Measurements from ENCODE around the gene JPH3. TPM values are rescaled to one million over a fixed set of nuclear protein-coding genes. Genes with fewer than 3 reads are reported as not detected.

JPH3 gene
- polyA plus RNA-seq, 6 donors from 2014 or later: not detected

DNA sequence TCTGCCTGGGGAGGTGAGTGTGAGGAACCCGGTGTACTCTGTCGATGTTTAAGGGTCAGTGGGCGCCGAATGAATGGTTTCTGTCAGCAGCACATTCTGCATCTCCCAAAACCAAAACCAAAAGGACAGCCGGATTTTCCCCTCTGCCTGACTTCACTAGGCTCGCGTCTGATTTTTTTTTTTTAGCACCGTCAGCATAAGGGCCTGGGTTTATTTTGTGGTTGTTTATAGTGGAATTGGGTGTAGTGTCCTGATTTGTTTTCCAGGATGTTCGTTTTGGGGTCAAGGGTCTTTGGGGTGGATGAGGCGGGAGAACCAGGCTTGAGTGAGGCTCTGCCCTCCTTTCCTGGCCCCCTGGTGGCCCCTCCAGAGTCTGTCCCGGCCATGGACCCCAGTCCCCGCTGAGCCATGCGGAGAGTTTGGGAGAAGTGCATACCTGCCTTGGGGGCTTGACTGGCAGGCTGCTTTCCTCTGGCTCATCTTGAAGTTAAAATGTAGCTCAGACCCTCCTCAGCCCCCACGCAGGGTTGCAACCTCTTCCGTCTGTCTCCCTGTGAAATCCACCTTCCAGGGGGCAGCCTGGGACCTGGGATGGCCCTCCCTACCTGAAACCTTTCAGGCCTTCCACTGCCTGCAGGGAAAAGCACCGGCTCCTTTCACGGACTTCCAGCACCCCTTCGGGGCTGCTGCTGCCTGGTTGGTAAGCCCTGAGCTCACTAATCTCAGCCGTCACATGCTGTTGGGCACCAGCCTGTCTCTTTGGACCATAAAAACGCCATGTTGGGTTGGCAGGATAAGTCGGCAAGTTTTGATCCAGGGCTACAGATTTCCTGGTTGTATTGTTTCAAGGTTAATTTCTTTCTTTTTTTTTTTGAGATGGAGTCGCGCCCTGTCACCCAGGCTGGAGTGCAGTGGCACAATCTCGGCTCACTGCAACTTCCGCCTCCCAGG, 60.2 kb downstream of the JPH3 start:
- Mint-ChIP-seq H3K36me3 (no peaks in the 10 kb centered on the region), H3K4me3 (no peak overlapping the region)
- no peak for ATAC-seq (ENCODE audit: low read depth in 2 of 2)

DNA sequence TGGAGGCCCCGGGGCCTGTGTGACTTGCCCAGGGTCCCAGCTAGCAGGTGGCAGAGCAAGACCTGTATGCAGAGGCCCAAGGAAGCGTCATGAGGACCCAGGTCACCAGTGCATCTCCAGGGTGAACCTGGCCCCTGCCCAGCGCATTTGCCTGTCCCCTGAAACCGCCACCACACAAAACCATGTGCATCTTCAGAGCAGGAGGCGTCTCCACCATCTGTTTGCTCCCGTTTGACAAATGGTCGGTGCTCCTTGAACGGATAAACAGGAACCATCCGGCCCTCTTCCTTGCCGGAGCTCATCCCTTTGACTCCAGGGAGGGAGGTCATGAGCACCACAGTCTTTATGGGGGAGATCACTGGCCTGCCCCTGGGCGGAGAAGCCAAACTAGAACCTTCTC, 62.5 kb downstream of the JPH3 start:
- ATAC-seq (ENCODE audit: low read depth in 2 of 2) (no peak), DNase-seq (no peak)
- Mint-ChIP-seq H3K4me3 (no peak overlapping the region), H3K27ac (no peak overlapping the region), H3K36me3 (no peaks in the 10 kb centered on the region), H3K27me3 (peaks cover 11 to 49% (median 46%) of the 10 kb centered on the region in 3 donors), H3K4me1 (peaks cover 0 to 5% (median 0%) of the 10 kb centered on the region in 3 donors), H3K9me3 (no peaks in the 10 kb centered on the region)

More for the DNA sequence above, 60.2 kb downstream of the JPH3 start:
- no peak for DNase-seq
- H3K4me1 Mint-ChIP-seq: peaks cover 0 to 5% (median 0%) of the 10 kb centered on the region in 3 donors
- no peak overlapping the region for H3K27ac Mint-ChIP-seq
- H3K9me3 Mint-ChIP-seq: peaks cover 0 to 8% (median 2%) of the 10 kb centered on the region in 7 donors
- H3K27me3 Mint-ChIP-seq: peaks cover 11 to 33% (median 33%) of the 10 kb centered on the region in 3 donors

GRCh38 chr16:87665193-87665592, 62.9 kb downstream of the JPH3 start:
- Mint-ChIP-seq H3K4me3 (no peak overlapping the region), H3K27me3 (peaks cover 11 to 49% (median 46%) of the 10 kb centered on the region in 3 donors), H3K36me3 (no peaks in the 10 kb centered on the region), H3K4me1 (peaks cover 0 to 5% (median 0%) of the 10 kb centered on the region in 3 donors), H3K9me3 (no peaks in the 10 kb centered on the region), H3K27ac (no peak overlapping the region)
- no peak for DNase-seq
- no peak for ATAC-seq (ENCODE audit: low read depth in 2 of 2)

- ATAC-seq (ENCODE audit: low read depth in 2 of 2) (no peak), DNase-seq (no peak)
- Mint-ChIP-seq H3K36me3 (no peaks in the 10 kb centered on the region), H3K9me3 (no peaks in the 10 kb centered on the region), H3K27me3 (peaks cover 8 to 37% (median 33%) of the 10 kb centered on the region in 3 donors), H3K4me1 (peaks cover 0 to under 1% (median 0%) of the 10 kb centered on the region in 3 donors), H3K27ac (no peak overlapping the region), H3K4me3 (no peak overlapping the region)
These were observed 64.6 kb downstream of the JPH3 start for GRCh38 chr16:87666919-87667318.

DNA sequence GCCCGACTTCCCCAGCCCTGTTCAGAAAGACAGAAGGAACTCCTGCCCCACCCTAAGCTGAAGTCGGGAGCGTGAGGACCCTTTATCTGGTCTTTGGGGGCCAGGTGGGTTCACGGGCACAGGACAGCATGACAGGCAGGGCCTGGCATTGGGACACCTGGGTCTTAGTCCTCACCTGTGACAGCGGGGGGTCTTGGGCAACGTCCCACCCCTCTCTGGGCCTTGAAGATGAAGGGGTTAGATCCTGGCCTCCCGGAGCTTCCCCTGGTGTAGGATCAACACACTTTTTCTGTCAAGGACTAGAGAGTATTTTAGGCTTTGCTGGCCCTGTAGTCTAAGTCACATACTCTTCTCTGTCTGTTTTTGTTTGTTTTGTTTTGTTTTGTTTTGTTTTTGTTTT, 65.1 kb downstream of the JPH3 start:
- Mint-ChIP-seq H3K27me3 (peaks cover 8 to 36% (median 33%) of the 10 kb centered on the region in 3 donors), H3K4me3 (no peak overlapping the region), H3K9me3 (no peaks in the 10 kb centered on the region), H3K36me3 (no peaks in the 10 kb centered on the region), H3K27ac (no peak overlapping the region), H3K4me1 (no peaks in the 10 kb centered on the region)
- DNase-seq: no peak
- ATAC-seq (ENCODE audit: low read depth in 2 of 2): no peak

- H3K27ac Mint-ChIP-seq: no peak overlapping the region
- H3K36me3 Mint-ChIP-seq: no peaks in the 10 kb centered on the region
- no peak for ATAC-seq (ENCODE audit: low read depth in 2 of 2)
- DNase-seq: no peak
- H3K4me1 Mint-ChIP-seq: no peaks in the 10 kb centered on the region
- H3K27me3 Mint-ChIP-seq: peaks cover 8 to 33% (median 31%) of the 10 kb centered on the region in 3 donors
- no peak overlapping the region for H3K4me3 Mint-ChIP-seq
- no peaks in the 10 kb centered on the region for H3K9me3 Mint-ChIP-seq
These were observed 65.6 kb downstream of the JPH3 start for GRCh38 chr16:87667946-87668345.

- Mint-ChIP-seq H3K27ac (no peak overlapping the region), H3K9me3 (no peaks in the 10 kb centered on the region), H3K4me1 (peaks cover 0 to 3% (median 0%) of the 10 kb centered on the region in 3 donors), H3K4me3 (peak overlapping the region in 1 of 8 donors; percentile 53), H3K27me3 (peaks cover 4 to 27% (median 24%) of the 10 kb centered on the region in 3 donors), H3K36me3 (no peaks in the 10 kb centered on the region)
- ATAC-seq (ENCODE audit: low read depth in 2 of 2) (no peak), DNase-seq (no peak)
These were observed 67.4 kb downstream of the JPH3 start for GRCh38 chr16:87669672-87670071.

DNA sequence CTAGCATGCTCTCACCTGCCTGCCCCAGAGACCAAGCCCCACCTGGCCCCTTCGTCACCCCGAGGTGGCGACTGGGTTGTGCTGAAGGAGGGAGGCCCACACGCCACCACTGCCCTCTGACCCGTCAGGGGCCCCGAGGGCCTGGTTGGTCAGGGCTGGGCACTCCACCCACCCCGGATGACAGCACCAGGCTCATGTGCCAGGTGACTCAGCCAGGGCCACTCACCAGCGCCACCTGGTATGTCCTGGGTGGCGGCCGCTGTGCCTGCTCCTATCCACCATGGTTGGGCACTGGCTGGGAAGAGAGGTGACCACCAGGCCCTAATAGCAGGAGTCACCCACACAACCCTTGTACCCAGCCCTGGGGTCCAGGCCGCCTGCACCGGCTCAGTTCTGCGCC, 68.9 kb downstream of the JPH3 start:
- DNase-seq (no peak), ATAC-seq (ENCODE audit: low read depth in 2 of 2) (no peak)
- peak overlapping the region in 1 of 8 donors; percentile 51 for H3K4me3 Mint-ChIP-seq
- peaks cover 4 to 34% (median 24%) of the 10 kb centered on the region in 3 donors for H3K27me3 Mint-ChIP-seq
- H3K27ac Mint-ChIP-seq: no peak overlapping the region
- peaks cover 0 to 3% (median 0%) of the 10 kb centered on the region in 3 donors for H3K4me1 Mint-ChIP-seq
- no peaks in the 10 kb centered on the region for H3K36me3 Mint-ChIP-seq
- no peaks in the 10 kb centered on the region for H3K9me3 Mint-ChIP-seq

- no peak for ATAC-seq (ENCODE audit: low read depth in 2 of 2)
- Mint-ChIP-seq H3K9me3 (no peaks in the 10 kb centered on the region), H3K27me3 (peaks cover 4 to 31% (median 24%) of the 10 kb centered on the region in 3 donors), H3K27ac (peak overlapping the region in 1 of 6 donors; percentile 91), H3K4me1 (peaks cover 0 to 3% (median 0%) of the 10 kb centered on the region in 3 donors), H3K4me3 (peak overlapping the region in 2 of 8 donors; percentile 74 to 85), H3K36me3 (no peaks in the 10 kb centered on the region)
- DNase-seq: no peak
These were observed 69.5 kb downstream of the JPH3 start for GRCh38 chr16:87671715-87672270.

DNA sequence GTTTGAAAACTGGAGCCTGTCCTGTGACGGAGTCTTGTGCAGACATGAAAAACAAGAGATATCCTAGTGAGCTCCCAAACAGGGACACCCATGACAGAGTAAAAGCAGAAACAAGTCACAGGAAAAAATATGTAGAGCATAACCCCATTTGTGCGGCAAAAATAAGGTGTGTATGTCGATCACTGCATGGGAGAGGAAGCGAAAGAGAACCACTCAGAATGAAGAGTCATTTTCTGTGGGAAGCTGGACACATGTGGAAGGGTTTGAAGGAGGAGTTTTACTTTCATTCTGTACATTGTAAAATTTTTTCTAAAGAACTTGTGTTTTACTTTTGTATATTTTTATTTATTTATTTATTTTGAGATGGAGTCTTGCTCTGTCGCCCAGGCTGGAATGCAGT, 72.1 kb downstream of the JPH3 start:
- H3K27ac Mint-ChIP-seq: peak overlapping the region in 2 of 6 donors; percentile 48 to 49
- H3K9me3 Mint-ChIP-seq: no peaks in the 10 kb centered on the region
- peaks cover 4 to 11% (median 11%) of the 10 kb centered on the region in 3 donors for H3K27me3 Mint-ChIP-seq
- ATAC-seq (ENCODE audit: low read depth in 2 of 2): no peak
- H3K4me1 Mint-ChIP-seq: peaks cover 0 to 3% (median 0%) of the 10 kb centered on the region in 3 donors
- peak overlapping the region in 1 of 8 donors; percentile 48 for H3K4me3 Mint-ChIP-seq
- H3K36me3 Mint-ChIP-seq: no peaks in the 10 kb centered on the region
- no peak for DNase-seq

DNA sequence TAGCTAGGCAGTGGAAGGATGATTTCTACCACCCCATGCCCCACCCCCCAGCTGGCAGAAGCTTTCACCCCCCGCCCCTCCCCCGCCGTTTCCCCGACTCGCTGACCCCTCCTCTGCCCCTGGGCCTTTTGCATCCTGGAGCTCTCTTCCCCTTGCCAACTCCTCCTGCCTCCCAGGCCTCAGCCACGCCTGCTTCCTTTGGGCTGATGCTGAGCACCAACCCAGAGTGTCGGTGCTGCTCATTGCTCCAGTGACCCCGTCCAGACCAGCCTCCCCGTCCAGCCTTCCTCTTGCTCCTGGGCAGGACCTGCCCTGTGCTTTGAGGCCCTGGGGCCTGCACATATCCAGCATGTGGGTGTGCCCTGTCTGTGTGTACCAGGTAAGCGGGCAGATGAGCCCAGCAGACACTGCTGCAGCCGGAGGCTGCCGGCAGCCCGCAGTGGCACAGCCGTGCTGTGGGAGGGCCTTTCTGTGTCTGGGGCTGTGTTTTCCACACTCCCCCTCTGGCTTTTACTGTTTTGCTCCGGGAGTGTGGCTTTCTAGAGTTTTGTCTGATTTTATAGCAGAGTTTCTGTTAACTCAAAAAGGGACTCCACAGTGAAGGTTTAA, 72.9 kb downstream of the JPH3 start:
- no peaks in the 10 kb centered on the region for H3K9me3 Mint-ChIP-seq
- DNase-seq: no peak
- no peak overlapping the region for H3K27ac Mint-ChIP-seq
- peaks cover 0 to 3% (median 0%) of the 10 kb centered on the region in 3 donors for H3K4me1 Mint-ChIP-seq
- ATAC-seq (ENCODE audit: low read depth in 2 of 2): no peak
- H3K36me3 Mint-ChIP-seq: no peaks in the 10 kb centered on the region
- peak overlapping the region in 1 of 8 donors; percentile 9 for H3K4me3 Mint-ChIP-seq
- H3K27me3 Mint-ChIP-seq: peaks cover 4 to 8% (median 7%) of the 10 kb centered on the region in 3 donors

GRCh38 chr16:87677830-87678229, 75.5 kb downstream of the JPH3 start:
- no peak overlapping the region for H3K4me3 Mint-ChIP-seq
- peaks cover 7 to 16% (median 16%) of the 10 kb centered on the region in 3 donors for H3K27me3 Mint-ChIP-seq
- no peak for ATAC-seq (ENCODE audit: low read depth in 2 of 2)
- H3K4me1 Mint-ChIP-seq: peaks cover 0 to 6% (median 6%) of the 10 kb centered on the region in 3 donors
- no peaks in the 10 kb centered on the region for H3K9me3 Mint-ChIP-seq
- H3K36me3 Mint-ChIP-seq: no peaks in the 10 kb centered on the region
- no peak for DNase-seq
- H3K27ac Mint-ChIP-seq: no peak overlapping the region

- H3K27me3 Mint-ChIP-seq: peaks cover 7 to 18% (median 16%) of the 10 kb centered on the region in 3 donors
- no peak overlapping the region for H3K4me3 Mint-ChIP-seq
- H3K36me3 Mint-ChIP-seq: no peaks in the 10 kb centered on the region
- DNase-seq: no peak
- peaks cover 0 to 6% (median 6%) of the 10 kb centered on the region in 3 donors for H3K4me1 Mint-ChIP-seq
- no peak for ATAC-seq (ENCODE audit: low read depth in 2 of 2)
- no peaks in the 10 kb centered on the region for H3K9me3 Mint-ChIP-seq
- H3K27ac Mint-ChIP-seq: no peak overlapping the region
These were observed 76.3 kb downstream of the JPH3 start for GRCh38 chr16:87678618-87679017.

All from naive B cell (primary cell).